SU-DHL-6 (cell line): ENCODE measurements around the gene CFAP65.

Source experiments
- CTCF ChIP-seq: fragments of 200-600 bp; sonication (generic); IDR thresholded peaks from one replicate; pipeline ENCODE4 v1.5.1; 2017; ENCODE audit warnings: antibody characterized with exemption, mild to moderate bottlenecking, low read length, moderate library complexity; ENCODE audit not compliant: insufficient read depth, poor library complexity, severe bottlenecking
- EZH2phosphoT487 ChIP-seq: fragments of 200-600 bp; sonication (generic), shearing (Covaris generic); conservative IDR thresholded peaks from 2 replicates; pipeline ENCODE4 v1.6.1; 2018; ENCODE audit warnings: mild to moderate bottlenecking, antibody characterized with exemption, low read length, moderate library complexity, mixed read lengths

GRCh38 chr2:219025637-219026585 is 15.4 kb downstream of the CFAP65 start:
- TF ChIP-seq EZH2phosphoT487, result no peak
- TF ChIP-seq CTCF, result no peak
